Immature natural killer cell (primary cell): Measurements from ENCODE around the gene SPTBN2. TPM values are rescaled to one million over a fixed set of nuclear protein-coding genes. Genes with fewer than 3 reads are reported as not detected.

Source experiments
- DNase-seq, 3 donors: peaks; one replicate each; pipeline ENCODE4 v3.0.0; 2022; ENCODE audit warnings: mixed read lengths in 1 of 3
- H3K27ac Mint-ChIP-seq, 6 donors: one replicate each; pipeline ENCODE4 v1.8.0; 2020; ENCODE audit warnings: mixed read lengths in 6 of 6, mild to moderate bottlenecking in 5 of 6, inconsistent platforms in 4 of 6, moderate library complexity in 3 of 6
- H3K27me3 Mint-ChIP-seq, 3 donors: one replicate each; pipeline ENCODE4 v1.8.0; 2020 to 2021; ENCODE audit warnings: low read depth in 3 of 3, mild to moderate bottlenecking in 3 of 3, mixed read lengths in 3 of 3, moderate library complexity in 3 of 3, inconsistent platforms in 1 of 3
- H3K36me3 Mint-ChIP-seq, 3 donors: one replicate each; pipeline ENCODE4 v1.8.0; 2020; ENCODE audit warnings: mixed read lengths in 3 of 3, inconsistent platforms in 2 of 3, mild to moderate bottlenecking in 2 of 3
- H3K4me1 Mint-ChIP-seq, 2 donors: one replicate each; pipeline ENCODE4 v1.8.0; 2020; ENCODE audit warnings: inconsistent platforms in 2 of 2, mild to moderate bottlenecking in 2 of 2, mixed read lengths in 2 of 2, moderate library complexity in 1 of 2
- H3K4me3 Mint-ChIP-seq, 5 donors: one replicate each; pipeline ENCODE4 v1.8.0; 2020; ENCODE audit warnings: mild to moderate bottlenecking in 5 of 5, mixed read lengths in 5 of 5, inconsistent platforms in 3 of 5, moderate library complexity in 3 of 5
- H3K9me3 Mint-ChIP-seq, 6 donors: one replicate each; pipeline ENCODE4 v1.8.0; 2020; ENCODE audit warnings: mild to moderate bottlenecking in 6 of 6, mixed read lengths in 6 of 6, inconsistent platforms in 4 of 6, moderate library complexity in 3 of 6
- polyA plus RNA-seq, 3 donors: library from polyadenylated mRNA; unstranded; fragments of 300-500 nt; fragmentation: Illumina TruSeq; gene quantifications; one replicate each; pipeline ENCODE4 v1.2.3, GENCODE V29; 2021

Gene SPTBN2
- polyA plus RNA-seq, 3 donors from 2014 or later: not detected

DNA sequence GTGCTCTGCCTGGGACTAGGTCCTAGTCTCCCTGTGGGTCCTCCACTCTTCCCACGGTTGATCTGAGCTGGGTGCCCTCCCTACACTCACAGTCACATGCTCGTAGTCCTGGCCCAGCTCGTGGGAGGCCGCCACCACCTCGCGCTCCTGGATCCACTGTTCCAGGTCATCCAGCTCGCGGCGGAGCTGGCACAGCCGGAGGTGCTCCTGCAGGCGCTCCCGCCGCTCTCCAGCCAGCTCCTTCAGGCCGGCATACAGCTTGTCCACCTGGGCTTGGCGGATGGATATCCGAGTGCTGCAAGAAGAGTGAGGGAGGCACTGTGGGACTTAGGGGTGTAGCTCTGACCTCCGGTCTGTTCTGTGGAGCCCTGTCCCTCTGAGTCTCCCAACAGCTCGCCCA lies 36.6 kb downstream of the SPTBN2 start:
- no peak for DNase-seq
- Mint-ChIP-seq H3K27ac (no peak overlapping the region), H3K36me3 (no peaks in the 10 kb centered on the region), H3K4me3 (no peak overlapping the region), H3K9me3 (peaks cover 0 to 1% (median 0%) of the 10 kb centered on the region in 6 donors), H3K4me1 (peaks cover 0 to 1% of the 10 kb centered on the region in 2 donors), H3K27me3 (no peaks in the 10 kb centered on the region)

- H3K27me3 Mint-ChIP-seq: no peaks in the 10 kb centered on the region
- no peaks in the 10 kb centered on the region for H3K36me3 Mint-ChIP-seq
- H3K9me3 Mint-ChIP-seq: peaks cover 0 to 1% (median 0%) of the 10 kb centered on the region in 6 donors
- no peak for DNase-seq
- H3K27ac Mint-ChIP-seq: no peak overlapping the region
- H3K4me3 Mint-ChIP-seq: no peak overlapping the region
- H3K4me1 Mint-ChIP-seq: peaks cover 0 to 1% of the 10 kb centered on the region in 2 donors
These were observed 37.6 kb downstream of the SPTBN2 start for GRCh38 chr11:66691311-66691980.

DNA sequence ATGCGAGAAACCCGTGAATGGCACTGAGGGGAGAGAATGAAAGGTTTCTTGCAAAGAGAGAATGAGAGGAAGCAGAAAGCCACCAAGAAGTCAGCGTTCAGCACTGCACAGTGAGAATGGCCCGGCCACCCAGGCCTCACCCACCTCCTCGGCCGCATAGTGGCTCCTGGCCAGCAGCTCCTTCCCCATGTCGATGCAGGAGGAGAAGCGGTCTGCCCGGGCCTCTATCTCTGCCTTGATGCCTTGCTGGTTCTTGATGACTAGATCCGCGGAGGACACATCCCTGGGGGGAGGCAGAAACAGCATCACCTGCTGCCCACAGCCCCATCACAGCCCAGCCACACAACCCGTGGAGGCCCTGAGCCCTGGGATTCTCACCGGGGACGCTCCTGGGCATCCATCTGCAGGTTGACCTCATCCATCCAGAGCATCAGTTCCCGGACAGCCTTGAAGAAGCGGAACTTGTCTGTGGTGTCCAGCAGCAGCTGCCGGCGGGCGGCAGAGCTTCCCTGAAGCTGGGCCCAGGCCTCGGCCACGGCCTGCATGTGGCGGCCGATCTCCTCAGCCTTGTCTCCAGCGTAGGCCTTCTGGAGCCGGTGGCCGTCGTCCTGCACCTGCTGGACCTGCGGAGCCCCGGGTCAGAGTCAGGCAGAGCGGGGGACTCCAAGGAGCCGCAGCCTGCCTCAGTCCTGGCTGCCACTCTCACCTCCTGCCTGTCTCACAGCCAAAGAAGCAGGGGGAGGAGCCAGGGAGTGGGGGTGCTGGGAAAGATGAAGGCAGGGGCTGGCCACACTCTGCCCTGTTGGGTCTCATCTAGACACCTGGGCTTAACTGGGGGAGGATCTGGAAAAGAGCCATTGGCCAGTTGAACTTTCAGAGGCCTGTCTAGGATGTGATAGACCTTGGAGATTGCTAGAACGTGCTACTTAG lies 39.1 kb downstream of the SPTBN2 start:
- H3K4me3 Mint-ChIP-seq: no peak overlapping the region
- no peak for DNase-seq
- peaks cover under 1 to 3% (median 2%) of the 10 kb centered on the region in 3 donors for H3K27me3 Mint-ChIP-seq
- H3K9me3 Mint-ChIP-seq: peaks cover 0 to 1% (median 0%) of the 10 kb centered on the region in 6 donors
- no peak overlapping the region for H3K27ac Mint-ChIP-seq
- H3K4me1 Mint-ChIP-seq: peaks cover 0 to 1% of the 10 kb centered on the region in 2 donors
- H3K36me3 Mint-ChIP-seq: no peaks in the 10 kb centered on the region

DNA sequence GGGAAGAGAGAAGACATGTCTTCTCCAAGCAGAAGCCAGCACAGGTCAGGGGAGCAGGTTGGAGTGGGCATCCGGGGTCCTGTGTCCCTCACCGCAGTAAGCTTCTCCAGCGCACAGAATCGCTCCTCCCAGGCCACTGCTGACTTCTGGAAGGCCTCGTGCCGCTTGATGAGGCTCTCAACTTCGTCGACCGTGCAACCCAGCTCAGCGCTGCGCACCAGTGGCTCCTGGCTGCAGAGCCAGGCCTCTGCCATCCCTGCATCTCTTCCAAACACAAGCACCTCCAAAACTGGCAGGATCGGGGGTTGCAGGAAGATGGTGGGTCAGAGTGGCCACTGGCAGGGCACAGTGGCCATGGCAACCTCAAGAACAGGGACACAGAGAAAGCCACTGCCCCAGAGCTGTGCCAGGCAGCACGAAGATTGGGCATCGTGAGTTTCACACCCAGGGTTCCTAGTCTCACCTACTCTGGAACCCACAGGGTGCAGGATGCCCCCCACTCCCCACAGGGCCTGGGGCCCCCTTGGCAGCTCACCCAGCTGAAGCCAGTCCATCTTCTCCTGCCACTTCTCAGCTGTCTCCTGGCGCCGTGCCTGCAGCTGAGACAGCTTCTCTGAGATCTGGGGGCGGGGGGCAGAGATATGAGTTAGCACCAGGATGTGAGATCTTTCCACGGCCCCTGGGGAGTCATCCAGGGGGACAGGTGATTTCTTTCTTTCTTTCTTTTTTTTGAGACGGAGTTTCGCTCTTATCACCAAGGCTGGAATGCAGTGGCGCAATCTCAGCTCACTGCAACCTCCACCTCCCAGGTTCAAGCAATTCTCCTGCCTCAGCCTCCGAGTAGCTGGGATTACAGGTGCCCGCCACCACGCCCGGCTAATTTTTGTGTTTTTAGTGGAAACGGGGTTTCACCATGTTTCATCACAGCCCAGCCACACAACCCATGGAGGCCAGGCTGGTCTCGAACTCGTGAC lies 40.2 kb downstream of the SPTBN2 start:
- Mint-ChIP-seq H3K4me3 (no peak overlapping the region), H3K4me1 (no peaks in the 10 kb centered on the region), H3K9me3 (peaks cover 0 to 1% (median 0%) of the 10 kb centered on the region in 6 donors), H3K36me3 (no peaks in the 10 kb centered on the region), H3K27me3 (peaks cover 3% of the 10 kb centered on the region in 3 donors), H3K27ac (no peak overlapping the region)
- DNase-seq: no peak

DNA sequence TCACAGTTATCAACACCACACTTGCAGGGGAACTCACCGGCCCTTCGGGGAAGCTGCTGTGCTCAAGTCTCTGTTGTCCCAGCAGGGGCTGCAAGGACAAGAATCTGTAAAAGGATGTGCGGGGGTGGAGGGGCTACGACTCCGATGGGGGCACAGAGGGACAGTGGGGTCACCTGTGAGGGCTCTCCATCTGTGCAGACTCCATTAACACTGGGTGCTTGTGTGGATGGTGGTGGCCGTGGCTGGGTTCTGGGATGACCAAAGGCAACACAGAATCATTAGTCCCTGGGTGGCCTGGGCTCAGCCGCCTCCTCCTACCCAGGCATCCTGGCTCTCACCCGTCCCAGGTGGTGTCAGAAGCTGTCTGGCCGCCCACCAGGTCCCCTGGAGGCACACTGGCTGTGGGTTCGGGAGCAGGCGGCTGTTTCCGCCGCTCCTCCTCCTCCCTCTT lies 41.2 kb downstream of the SPTBN2 start:
- no peaks in the 10 kb centered on the region for H3K4me1 Mint-ChIP-seq
- no peak for DNase-seq
- no peak overlapping the region for H3K4me3 Mint-ChIP-seq
- H3K27me3 Mint-ChIP-seq: peaks cover 3% of the 10 kb centered on the region in 3 donors
- no peaks in the 10 kb centered on the region for H3K36me3 Mint-ChIP-seq
- H3K9me3 Mint-ChIP-seq: no peaks in the 10 kb centered on the region
- H3K27ac Mint-ChIP-seq: no peak overlapping the region

DNA sequence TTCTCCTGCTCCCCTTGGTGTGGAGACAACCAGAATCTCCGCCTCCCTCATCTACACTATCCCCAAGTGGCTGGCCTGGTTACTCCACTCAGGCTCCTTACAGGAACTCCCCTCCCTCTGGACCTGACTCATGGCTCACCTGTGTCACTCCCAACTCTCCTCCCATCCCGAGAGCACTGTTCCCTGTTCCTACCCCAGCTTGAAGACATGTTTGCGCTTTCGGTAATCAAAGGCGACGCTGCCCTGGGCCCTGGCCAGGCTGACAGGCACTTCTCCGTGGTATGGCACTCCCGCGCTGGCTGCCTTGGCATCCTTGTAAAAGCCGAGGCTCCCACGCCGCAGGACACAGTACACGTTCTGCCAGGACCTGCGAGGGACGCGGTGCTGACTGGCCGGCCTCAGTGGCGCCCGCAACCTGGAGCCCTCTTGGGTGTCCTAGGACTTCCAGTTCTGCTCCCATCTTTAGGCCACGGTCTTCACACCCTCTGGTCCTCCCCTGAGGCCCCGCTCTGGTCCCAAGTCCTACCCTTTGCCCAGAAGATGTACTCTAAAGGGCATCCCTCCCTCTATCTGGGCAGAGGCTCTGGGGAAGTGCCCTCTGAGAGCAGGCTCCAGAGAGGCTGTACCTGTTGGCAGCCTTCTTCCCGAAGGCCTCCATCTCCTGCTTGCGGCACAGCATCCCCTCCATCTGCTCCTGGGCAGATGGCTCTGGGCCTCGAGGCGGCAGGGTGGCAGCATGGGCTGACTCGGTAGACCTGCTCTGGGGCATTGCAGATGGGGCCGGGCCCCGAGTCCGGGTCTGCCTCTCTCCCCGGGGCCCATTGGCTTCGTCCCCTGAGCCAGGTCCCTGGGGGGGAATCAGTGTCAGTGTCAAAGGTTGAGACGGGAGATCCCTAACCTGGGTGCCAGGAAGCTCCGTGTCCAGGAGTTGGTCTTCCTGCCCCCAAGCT lies 41.9 kb downstream of the SPTBN2 start:
- H3K4me1 Mint-ChIP-seq: no peaks in the 10 kb centered on the region
- no peaks in the 10 kb centered on the region for H3K9me3 Mint-ChIP-seq
- DNase-seq: no peak
- H3K27ac Mint-ChIP-seq: no peak overlapping the region
- peaks cover 3% of the 10 kb centered on the region in 3 donors for H3K27me3 Mint-ChIP-seq
- H3K4me3 Mint-ChIP-seq: no peak overlapping the region
- H3K36me3 Mint-ChIP-seq: no peaks in the 10 kb centered on the region

GRCh38 chr11:66686100-66686785 lies 42.8 kb downstream of the SPTBN2 start:
- no peak for DNase-seq
- H3K4me3 Mint-ChIP-seq: no peak overlapping the region
- peaks cover 3% of the 10 kb centered on the region in 3 donors for H3K27me3 Mint-ChIP-seq
- peak overlapping the region in 1 of 6 donors; percentile 21 for H3K27ac Mint-ChIP-seq
- H3K36me3 Mint-ChIP-seq: no peaks in the 10 kb centered on the region
- H3K4me1 Mint-ChIP-seq: no peaks in the 10 kb centered on the region
- no peaks in the 10 kb centered on the region for H3K9me3 Mint-ChIP-seq

DNA sequence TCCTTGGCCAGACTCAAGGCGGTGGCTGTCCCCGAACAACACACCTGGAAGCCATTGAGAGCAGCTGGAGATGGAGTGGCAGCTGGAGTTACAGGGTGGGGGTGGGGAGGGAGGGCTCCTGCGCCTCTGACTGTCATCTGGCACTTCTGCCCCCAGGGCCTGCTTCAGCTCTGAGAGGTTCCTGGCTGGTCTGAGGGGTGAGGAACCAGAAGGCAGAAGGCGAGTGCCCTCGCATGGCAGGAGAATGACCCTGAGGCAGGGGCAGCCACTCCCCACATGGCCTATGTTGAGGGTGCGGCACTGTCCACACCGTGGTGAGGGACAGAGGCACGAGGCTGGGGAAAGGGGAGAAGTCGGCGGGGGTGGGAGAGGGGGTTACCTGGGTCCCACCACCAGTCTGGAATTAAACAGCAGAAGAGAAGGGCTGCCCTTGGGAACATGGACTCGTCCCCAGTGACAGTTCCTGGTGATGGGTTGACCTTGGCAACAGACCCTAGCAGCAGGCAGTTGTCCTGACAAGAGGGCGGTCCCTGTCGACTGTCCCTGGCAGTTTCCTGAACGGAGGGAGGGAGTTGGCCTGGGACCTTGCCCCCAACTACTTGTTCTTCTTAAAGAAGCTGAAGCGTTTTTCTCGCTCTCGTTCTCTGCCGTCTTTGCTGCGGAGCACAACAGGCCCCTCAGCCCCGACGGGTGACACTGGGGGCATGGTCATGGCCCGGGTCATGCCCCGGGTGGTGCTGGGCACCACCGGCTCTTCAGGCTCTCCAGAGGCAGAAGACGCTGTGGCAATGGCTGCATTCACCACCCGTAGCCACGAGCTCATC lies 43.5 kb downstream of the SPTBN2 start:
- no peak overlapping the region for H3K27ac Mint-ChIP-seq
- peaks cover 3% of the 10 kb centered on the region in 3 donors for H3K27me3 Mint-ChIP-seq
- no peaks in the 10 kb centered on the region for H3K36me3 Mint-ChIP-seq
- DNase-seq: no peak
- no peaks in the 10 kb centered on the region for H3K9me3 Mint-ChIP-seq
- H3K4me1 Mint-ChIP-seq: no peaks in the 10 kb centered on the region
- H3K4me3 Mint-ChIP-seq: no peak overlapping the region

- Mint-ChIP-seq H3K4me1 (peaks cover 0 to 2% of the 10 kb centered on the region in 2 donors), H3K27me3 (peaks cover 3% of the 10 kb centered on the region in 3 donors), H3K27ac (no peak overlapping the region), H3K4me3 (no peak overlapping the region), H3K36me3 (no peaks in the 10 kb centered on the region), H3K9me3 (no peaks in the 10 kb centered on the region)
- no peak for DNase-seq
These were observed 44.4 kb downstream of the SPTBN2 start for GRCh38 chr11:66684635-66685034.

DNA sequence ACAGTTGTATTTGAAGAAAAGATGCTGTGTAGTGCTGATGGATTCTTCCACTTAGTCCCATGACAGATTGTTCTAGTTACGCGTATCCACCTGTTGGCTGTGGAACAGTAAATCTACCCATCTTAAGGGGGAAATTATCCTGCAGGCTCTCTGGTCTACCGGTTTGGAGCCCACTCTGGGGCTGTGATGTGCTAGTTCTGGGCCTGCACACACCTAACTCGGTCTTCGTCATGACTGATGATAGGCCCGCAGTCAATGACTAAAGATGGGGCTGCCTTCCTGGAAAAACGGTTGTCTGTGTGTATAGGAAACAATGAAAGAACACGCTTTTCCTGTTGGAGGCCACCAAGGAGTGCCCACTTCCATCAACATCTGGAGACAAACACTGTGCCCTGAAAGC lies 45.1 kb downstream of the SPTBN2 start:
- Mint-ChIP-seq H3K4me3 (no peak overlapping the region), H3K9me3 (no peaks in the 10 kb centered on the region), H3K4me1 (peaks cover 0 to 2% of the 10 kb centered on the region in 2 donors), H3K36me3 (no peaks in the 10 kb centered on the region), H3K27me3 (peaks cover 3% of the 10 kb centered on the region in 3 donors), H3K27ac (no peak overlapping the region)
- DNase-seq: no peak

DNA sequence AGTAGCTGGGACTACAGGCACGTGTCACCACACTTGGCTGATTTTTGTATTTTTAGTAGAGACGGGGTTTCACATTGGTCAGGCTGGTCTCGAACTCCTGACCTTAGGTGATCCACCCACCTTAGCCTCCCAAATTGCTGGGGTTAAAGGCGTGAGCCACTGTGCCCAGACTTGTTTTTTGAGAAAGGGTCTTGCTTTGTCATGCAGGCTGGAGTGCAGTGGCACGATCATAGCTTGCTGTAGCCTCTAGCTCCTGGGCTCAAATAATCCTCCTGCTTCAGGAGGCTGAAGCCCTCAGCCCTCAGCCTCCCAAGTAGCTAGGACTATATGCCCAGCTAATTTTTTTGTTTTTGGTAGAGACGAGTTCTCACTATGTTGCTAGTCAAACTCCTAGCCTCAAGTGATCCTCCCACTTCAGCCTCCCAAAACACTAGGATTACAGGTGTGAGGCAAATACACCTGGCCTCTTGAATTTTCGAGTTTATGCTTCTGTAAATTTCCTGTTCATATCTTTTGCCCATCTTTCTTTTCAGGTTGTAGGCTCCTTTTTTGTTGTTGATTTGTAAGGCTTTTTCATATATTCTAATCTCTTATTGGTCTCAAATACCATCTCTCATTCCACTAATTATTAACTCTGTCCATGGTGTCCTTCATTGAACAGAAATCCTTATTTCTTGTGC lies 47.9 kb downstream of the SPTBN2 start:
- Mint-ChIP-seq H3K27me3 (peaks cover 15 to 20% (median 20%) of the 10 kb centered on the region in 3 donors), H3K4me1 (peaks cover 22 to 26% of the 10 kb centered on the region in 2 donors), H3K27ac (no peak overlapping the region), H3K9me3 (no peaks in the 10 kb centered on the region), H3K36me3 (no peaks in the 10 kb centered on the region), H3K4me3 (no peak overlapping the region)
- no peak for DNase-seq
